ENCODE measurements around the gene OOSP2.

GRCh38 chr11:60040109-60040508 is at the start of gene OOSP2:
- TF ChIP-seq POLR2A (IDR thresholded peaks at IDR 0.05; ENCODE audit: low read depth, low read length) (no peak), CTCF (conservative IDR thresholded peaks at IDR 0.05; ENCODE audit: low read depth, low read length) (no peak), MAZ (IDR thresholded peaks at IDR 0.05; ENCODE audit: borderline replicate concordance, low read depth, low read length) (no peak), MXI1 (IDR thresholded peaks at IDR 0.05; ENCODE audit: borderline replicate concordance, low read depth, low read length) (no peak), RAD21 (IDR thresholded peaks at IDR 0.05; ENCODE audit: low read length) (no peak), RFX5 (IDR thresholded peaks at IDR 0.05; ENCODE audit: low read depth, low read length) (no peak), SMC3 (IDR thresholded peaks at IDR 0.05; ENCODE audit: low read depth, low read length) (no peak), RCOR1 (IDR thresholded peaks at IDR 0.05; ENCODE audit: insufficient replicate concordance, low read length) (no peak), MAFK (IDR thresholded peaks at IDR 0.05; ENCODE audit: low read depth, low read length) (no peak), USF2 (IDR thresholded peaks at IDR 0.05; ENCODE audit: low read depth, low read length) (no peak)
